Activated naive CD4-positive, alpha-beta T cell treated with anti-CD3 and anti-CD28 coated beads, Interleukin-2, amount 10 ng/mL, durations not matched to agents 7 days and 5 days (primary cell): ENCODE measurements around the gene OST4.
A peak's percentile ranks its signal among the peaks of the same experiment; 100 is the strongest.

Source experiments
- CTCF ChIA-PET: fragments of 350-600 bp; sonication (Branson Sonifier 250); formaldehyde crosslinking; loops from one replicate; lab custom pipeline; 2021; ENCODE audit warnings: antibody characterized with exemption; lab: Charles Lee
- DNase-seq: peaks from one replicate; pipeline ENCODE4 v3.0.0-alpha.2; 2020
- H3K27ac Mint-ChIP-seq: one replicate; pipeline ENCODE4 v1.8.0; 2021; ENCODE audit warnings: mild to moderate bottlenecking, moderate library complexity, mixed read lengths
- H3K27me3 Mint-ChIP-seq: one replicate; pipeline ENCODE4 v1.8.0; 2021; ENCODE audit warnings: mild to moderate bottlenecking, mixed read lengths
- H3K36me3 Mint-ChIP-seq: one replicate; pipeline ENCODE4 v1.8.0; 2021; ENCODE audit warnings: mixed read lengths
- H3K4me1 Mint-ChIP-seq: one replicate; pipeline ENCODE4 v1.8.0; 2021; ENCODE audit warnings: mixed read lengths
- H3K4me3 Mint-ChIP-seq: one replicate; pipeline ENCODE4 v1.8.0; 2021; ENCODE audit warnings: mild to moderate bottlenecking, moderate library complexity, mixed read lengths
- H3K9me3 Mint-ChIP-seq: one replicate; pipeline ENCODE4 v1.8.0; 2021; ENCODE audit warnings: mixed read lengths

The OST4 gene

DNA sequence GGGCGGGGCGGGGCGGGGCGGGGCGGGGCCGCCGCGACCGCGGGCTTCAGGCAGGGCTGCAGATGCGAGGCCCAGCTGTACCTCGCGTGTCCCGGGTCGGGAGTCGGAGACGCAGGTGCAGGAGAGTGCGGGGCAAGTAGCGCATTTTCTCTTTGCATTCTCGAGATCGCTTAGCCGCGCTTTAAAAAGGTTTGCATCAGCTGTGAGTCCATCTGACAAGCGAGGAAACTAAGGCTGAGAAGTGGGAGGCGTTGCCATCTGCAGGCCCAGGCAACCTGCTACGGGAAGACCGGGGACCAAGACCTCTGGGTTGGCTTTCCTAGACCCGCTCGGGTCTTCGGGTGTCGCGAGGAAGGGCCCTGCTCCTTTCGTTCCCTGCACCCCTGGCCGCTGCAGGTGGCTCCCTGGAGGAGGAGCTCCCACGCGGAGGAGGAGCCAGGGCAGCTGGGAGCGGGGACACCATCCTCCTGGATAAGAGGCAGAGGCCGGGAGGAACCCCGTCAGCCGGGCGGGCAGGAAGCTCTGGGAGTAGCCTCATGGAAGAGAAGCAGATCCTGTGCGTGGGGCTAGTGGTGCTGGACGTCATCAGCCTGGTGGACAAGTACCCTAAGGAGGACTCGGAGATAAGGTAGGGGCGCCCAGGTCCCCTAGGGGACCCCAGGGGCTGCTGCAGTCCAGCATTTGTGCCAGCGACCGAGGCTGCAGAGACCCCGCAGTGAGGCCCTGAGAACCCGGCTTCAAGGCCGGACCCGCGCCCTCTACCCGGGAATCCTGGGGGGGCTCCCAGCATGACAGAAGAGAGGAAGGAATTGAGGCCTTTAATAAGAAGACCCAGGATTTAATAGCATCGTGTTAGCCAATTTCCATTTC, 15.5 kb upstream of the OST4 start, which contains the start of gene KHK:
Gene KHK, plus strand, starts transcription at position 49 of the 870 bp plus-strand sequence. Its CDS starts 488 bp downstream, at position 537.
- peak within 1 kb of the TSS; percentile 80 for H3K4me3 Mint-ChIP-seq
- H3K36me3 Mint-ChIP-seq, result peaks cover 4% of the 10 kb centered on the region
- CTCF ChIA-PET, result interaction anchor here (0.9 to 2.6 kb wide), 6 partner anchors 10 to 216 kb away, joined by 3 to 10 read pairs (median 3); no protein-coding TSS in a partner anchor
- H3K4me1 Mint-ChIP-seq, result peaks cover 56% of the 10 kb centered on the region
- H3K27ac Mint-ChIP-seq, result peak within 1 kb of the TSS; percentile 90
- peak; percentile 57 for DNase-seq
- H3K9me3 Mint-ChIP-seq, result no peaks in the 10 kb centered on the region
- H3K27me3 Mint-ChIP-seq, result no peaks in the 10 kb centered on the region

DNA sequence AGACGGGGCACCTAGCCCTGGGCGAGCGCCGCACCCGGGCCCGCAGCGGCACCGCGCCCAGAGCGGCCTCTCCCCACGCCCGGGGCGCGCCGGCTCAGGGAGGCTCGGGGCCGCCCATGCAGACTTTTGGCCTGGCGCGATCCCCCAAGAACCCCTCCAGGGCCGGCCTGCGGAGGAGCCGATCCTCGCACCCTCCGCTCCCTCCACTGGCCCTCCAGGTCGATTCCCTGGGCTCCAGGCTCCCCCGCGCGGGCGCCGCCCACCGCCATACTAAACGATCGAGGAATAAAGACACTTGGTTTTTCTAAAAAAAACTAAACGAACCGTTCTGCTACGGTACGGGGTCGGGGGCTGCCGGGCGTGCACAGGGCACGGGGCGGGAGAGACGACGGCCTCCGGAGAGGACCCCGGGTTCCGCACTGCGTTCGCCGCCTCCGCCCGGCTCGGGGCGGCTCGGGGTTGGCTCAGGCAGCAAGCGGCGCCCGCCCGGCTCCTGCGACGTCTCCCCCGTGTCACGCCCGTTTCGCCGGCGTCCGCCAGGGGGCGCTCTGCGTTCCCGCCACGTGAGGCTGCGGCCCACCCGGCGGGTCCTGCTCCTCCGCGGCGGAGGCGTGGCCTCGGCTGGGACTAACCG, 14.8 kb upstream of the OST4 start:
- H3K27ac Mint-ChIP-seq, result peak overlapping the region; percentile 90
- H3K4me3 Mint-ChIP-seq, result peak overlapping the region; percentile 80
- H3K9me3 Mint-ChIP-seq, result no peaks in the 10 kb centered on the region
- peak; percentile 97 for DNase-seq
- CTCF ChIA-PET, result interaction anchor here (1.0 to 1.4 kb wide), 5 partner anchors 11 to 124 kb away, joined by 3 to 7 read pairs (median 5); partner anchors contain the start of gene AGBL5
- peaks cover 4% of the 10 kb centered on the region for H3K36me3 Mint-ChIP-seq
- peaks cover 61% of the 10 kb centered on the region for H3K4me1 Mint-ChIP-seq
- H3K27me3 Mint-ChIP-seq, result no peaks in the 10 kb centered on the region

- Mint-ChIP-seq H3K4me1 (peaks cover 66% of the 10 kb centered on the region), H3K4me3 (peak overlapping the region; percentile 80), H3K9me3 (no peaks in the 10 kb centered on the region), H3K27ac (peak overlapping the region; percentile 80), H3K27me3 (no peaks in the 10 kb centered on the region), H3K36me3 (peaks cover 4% of the 10 kb centered on the region)
- CTCF ChIA-PET, result interaction anchor here (1.0 to 1.4 kb wide), 4 partner anchors 11 to 124 kb away, joined by 4 to 7 read pairs (median 5); partner anchors contain the start of gene AGBL5
- DNase-seq, result peak; percentile 50
Observed at GRCh38 chr2:27085673-27086089, 14.2 kb upstream of the OST4 start.

- H3K4me3 Mint-ChIP-seq, result peak overlapping the region; percentile 80
- DNase-seq, result no peak
- H3K4me1 Mint-ChIP-seq, result peaks cover 69% of the 10 kb centered on the region
- H3K36me3 Mint-ChIP-seq, result peaks cover 4% of the 10 kb centered on the region
- H3K9me3 Mint-ChIP-seq, result no peaks in the 10 kb centered on the region
- peak overlapping the region; percentile 80 for H3K27ac Mint-ChIP-seq
- CTCF ChIA-PET, result interaction anchor here (1.0 to 1.4 kb wide), 4 partner anchors 11 to 123 kb away, joined by 4 to 7 read pairs (median 5); partner anchors contain the start of gene AGBL5
- H3K27me3 Mint-ChIP-seq, result no peaks in the 10 kb centered on the region
Observed at GRCh38 chr2:27085062-27085672, 13.7 kb upstream of the OST4 start.

- Mint-ChIP-seq H3K27me3 (no peaks in the 10 kb centered on the region), H3K36me3 (peaks cover 3% of the 10 kb centered on the region), H3K4me3 (peak overlapping the region; percentile 80), H3K27ac (no peak overlapping the region), H3K4me1 (peaks cover 64% of the 10 kb centered on the region), H3K9me3 (no peaks in the 10 kb centered on the region)
- CTCF ChIA-PET, result interaction anchor here (0.5 to 1.2 kb wide), 2 partner anchors 10 to 18 kb away, joined by 3 to 4 read pairs; no protein-coding TSS in a partner anchor
- no peak for DNase-seq
Observed at GRCh38 chr2:27084297-27085061, 13.0 kb upstream of the OST4 start.

- no peak for DNase-seq
- H3K27ac Mint-ChIP-seq, result peak overlapping the region; percentile 11
- no peak overlapping the region for H3K4me3 Mint-ChIP-seq
- peaks cover 56% of the 10 kb centered on the region for H3K4me1 Mint-ChIP-seq
- CTCF ChIA-PET, result interaction anchor here (1.2 to 3.2 kb wide), 3 partner anchors 9 to 122 kb away, joined by 4 to 21 read pairs (median 8); partner anchors contain the start of gene AGBL5
- peaks cover 3% of the 10 kb centered on the region for H3K36me3 Mint-ChIP-seq
- H3K9me3 Mint-ChIP-seq, result no peaks in the 10 kb centered on the region
- H3K27me3 Mint-ChIP-seq, result no peaks in the 10 kb centered on the region
Observed at GRCh38 chr2:27083410-27084296, 12.2 kb upstream of the OST4 start.

DNA sequence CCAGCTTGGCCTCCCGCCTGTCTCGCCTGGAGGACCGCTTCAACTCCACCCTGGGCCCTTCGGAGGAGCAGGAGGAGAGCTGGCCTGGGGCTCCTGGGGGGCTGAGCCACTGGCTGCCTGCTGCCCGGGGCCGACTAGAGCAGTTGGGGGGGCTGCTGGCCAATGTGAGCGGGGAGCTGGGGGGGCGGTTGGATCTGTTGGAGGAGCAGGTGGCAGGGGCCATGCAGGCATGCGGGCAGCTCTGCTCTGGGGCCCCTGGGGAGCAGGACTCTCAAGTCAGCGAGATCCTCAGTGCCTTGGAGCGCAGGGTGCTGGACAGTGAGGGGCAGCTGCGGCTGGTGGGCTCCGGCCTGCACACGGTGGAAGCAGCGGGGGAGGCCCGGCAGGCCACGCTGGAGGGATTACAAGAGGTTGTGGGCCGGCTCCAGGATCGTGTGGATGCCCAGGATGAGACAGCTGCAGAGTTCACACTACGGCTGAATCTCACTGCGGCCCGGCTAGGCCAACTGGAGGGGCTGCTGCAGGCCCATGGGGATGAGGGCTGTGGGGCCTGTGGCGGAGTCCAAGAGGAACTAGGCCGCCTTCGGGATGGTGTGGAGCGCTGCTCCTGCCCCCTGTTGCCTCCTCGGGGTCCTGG, 11.4 kb upstream of the OST4 start:
- peak overlapping the region; percentile 64 for H3K27ac Mint-ChIP-seq
- CTCF ChIA-PET, result interaction anchor here (1.0 to 3.2 kb wide), 4 partner anchors 27 to 197 kb away, joined by 3 to 21 read pairs (median 6); partner anchors contain the start of gene AGBL5
- no peaks in the 10 kb centered on the region for H3K9me3 Mint-ChIP-seq
- DNase-seq, result no peak
- no peaks in the 10 kb centered on the region for H3K27me3 Mint-ChIP-seq
- no peak overlapping the region for H3K4me3 Mint-ChIP-seq
- peaks cover 3% of the 10 kb centered on the region for H3K36me3 Mint-ChIP-seq
- peaks cover 51% of the 10 kb centered on the region for H3K4me1 Mint-ChIP-seq

GRCh38 chr2:27081984-27082772, 10.7 kb upstream of the OST4 start:
- CTCF ChIA-PET, result interaction anchor here (1.0 to 3.2 kb wide), 6 partner anchors 9 to 197 kb away, joined by 3 to 21 read pairs (median 4); partner anchors contain the start of gene AGBL5
- Mint-ChIP-seq H3K4me1 (peaks cover 48% of the 10 kb centered on the region), H3K36me3 (peaks cover 3% of the 10 kb centered on the region), H3K9me3 (no peaks in the 10 kb centered on the region), H3K27ac (peak overlapping the region; percentile 98), H3K4me3 (no peak overlapping the region), H3K27me3 (peaks cover 5% of the 10 kb centered on the region)
- DNase-seq, result no peak

DNA sequence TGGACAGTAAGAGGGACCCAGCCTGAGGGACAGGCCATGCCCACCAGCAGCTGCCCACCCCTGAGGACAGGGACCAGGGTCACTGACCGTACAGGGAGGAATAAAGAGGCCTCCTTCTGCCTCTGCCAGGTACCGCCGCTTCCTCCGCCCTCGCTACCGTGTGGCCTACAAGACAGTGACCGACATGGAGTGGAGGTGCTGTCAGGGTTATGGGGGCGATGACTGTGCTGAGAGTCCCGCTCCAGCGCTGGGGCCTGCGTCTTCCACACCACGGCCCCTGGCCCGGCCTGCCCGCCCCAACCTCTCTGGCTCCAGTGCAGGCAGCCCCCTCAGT, 9.1 kb upstream of the OST4 start:
- Mint-ChIP-seq H3K9me3 (no peaks in the 10 kb centered on the region), H3K36me3 (peaks cover 5% of the 10 kb centered on the region), H3K4me1 (peaks cover 52% of the 10 kb centered on the region), H3K4me3 (peak overlapping the region; percentile 70), H3K27me3 (peaks cover 12% of the 10 kb centered on the region), H3K27ac (peak overlapping the region; percentile 98)
- CTCF ChIA-PET, result interaction anchor here (1.0 to 3.2 kb wide), 3 partner anchors 8 to 30 kb away, joined by 4 to 21 read pairs (median 5); partner anchors contain the start of genes AGBL5 and OST4
- DNase-seq, result no peak

- Mint-ChIP-seq H3K27ac (peak overlapping the region; percentile 82), H3K4me1 (peaks cover 52% of the 10 kb centered on the region), H3K27me3 (peaks cover 12% of the 10 kb centered on the region), H3K36me3 (peaks cover 2% of the 10 kb centered on the region), H3K4me3 (no peak overlapping the region), H3K9me3 (no peaks in the 10 kb centered on the region)
- no peak for DNase-seq
- CTCF ChIA-PET, result interaction anchor here (0.7 kb wide), 1 partner anchor 697 kb away, joined by 3 read pairs; no protein-coding TSS in a partner anchor
Observed at GRCh38 chr2:27080140-27080469, 8.7 kb upstream of the OST4 start.
